ENCODE measurements around the gene AOPEP.
"Not testable (repeated sequence)": the region's sequence is repeated elsewhere in the genome, so short reads cannot be mapped to it uniquely, and the experiment has no call there.

The AOPEP gene

GRCh38 chr9:94921656-94922055 is 195.2 kb downstream of the AOPEP start:
- DNase-seq: no peak

GRCh38 chr9:94922098-94922607 is 195.7 kb downstream of the AOPEP start:
- no peak for DNase-seq

- DNase-seq: no peak
These were observed 196.2 kb downstream of the AOPEP start for GRCh38 chr9:94922691-94923107.

- DNase-seq: no peak
These were observed 197.0 kb downstream of the AOPEP start for GRCh38 chr9:94923326-94924089.

- no peak for DNase-seq
These were observed 199.4 kb downstream of the AOPEP start for GRCh38 chr9:94925751-94926430.

GRCh38 chr9:94926431-94926800 is 199.9 kb downstream of the AOPEP start:
- DNase-seq: no peak

- no peak for DNase-seq
These were observed 200.7 kb downstream of the AOPEP start for GRCh38 chr9:94927048-94927761.

GRCh38 chr9:94927762-94928670 is 201.5 kb downstream of the AOPEP start:
- no peak for DNase-seq

GRCh38 chr9:94928691-94929368 is 202.3 kb downstream of the AOPEP start:
- DNase-seq: no peak

DNA sequence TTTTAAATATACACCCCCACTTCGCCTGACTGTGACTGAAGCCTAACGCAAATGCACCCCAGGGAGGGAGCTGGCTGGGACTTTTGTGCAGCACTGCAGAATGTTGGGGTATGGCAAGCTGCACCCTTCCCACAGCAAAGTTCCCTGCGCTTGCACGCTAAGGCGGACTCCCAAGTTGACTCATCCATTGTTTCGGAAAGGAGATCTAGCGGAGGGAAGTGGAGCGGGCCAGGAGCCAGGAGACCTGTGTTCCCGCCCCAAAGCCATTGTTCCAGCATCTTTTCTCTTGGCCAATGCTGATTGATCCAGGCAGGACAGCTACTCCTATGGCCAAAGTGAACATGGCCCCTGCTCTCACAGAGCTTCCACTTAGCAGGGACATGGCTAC is 202.9 kb downstream of the AOPEP start:
- DNase-seq: no peak

DNA sequence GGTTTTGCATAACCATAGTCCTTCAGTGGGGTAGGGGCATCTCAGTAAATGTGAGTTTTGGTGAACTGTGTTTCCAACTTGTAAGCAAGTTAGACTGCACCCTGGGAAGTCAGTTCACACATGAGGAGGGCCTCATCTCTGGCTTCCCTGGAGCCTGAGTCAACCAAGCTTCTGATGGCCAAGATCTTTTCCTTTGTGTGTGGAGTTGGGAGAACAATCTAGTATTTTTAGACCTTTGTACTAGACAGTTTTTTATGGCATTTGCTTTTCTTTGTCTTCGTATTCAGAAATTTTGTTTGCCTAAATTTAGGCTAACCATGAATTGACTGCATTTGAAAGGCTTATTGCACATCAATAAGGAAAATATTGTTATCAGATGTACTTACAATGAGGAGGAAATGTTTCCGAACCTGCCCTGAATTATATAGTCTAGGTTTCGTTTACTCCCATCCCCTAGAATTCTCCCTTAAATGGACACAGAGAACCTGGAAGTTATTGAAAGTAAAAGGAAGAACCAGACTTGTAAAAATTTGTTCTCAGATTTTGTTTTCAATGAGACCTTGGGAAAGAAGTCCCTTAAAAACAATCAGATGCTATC is 204.6 kb downstream of the AOPEP start:
- DNase-seq: no peak

DNA sequence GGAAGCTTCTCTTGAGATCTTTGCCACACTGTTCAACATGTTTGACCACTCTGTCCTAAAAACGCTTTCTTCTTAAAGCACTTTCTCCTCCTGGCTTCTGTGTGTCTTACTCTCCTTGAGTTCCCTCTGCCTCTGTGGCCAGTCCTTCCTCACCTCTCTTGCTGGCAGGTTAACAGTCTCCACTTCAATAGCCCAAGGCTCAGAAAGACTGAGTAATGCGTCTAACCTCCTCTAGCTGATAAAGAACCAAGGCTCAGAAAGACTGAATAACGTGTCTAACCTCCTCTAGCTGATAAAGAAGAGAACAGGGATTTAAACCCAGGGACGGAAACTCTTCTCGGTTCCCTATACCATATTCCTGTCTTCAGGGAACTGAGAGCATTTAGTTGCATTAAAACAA is 205.2 kb downstream of the AOPEP start:
- no peak for DNase-seq

GRCh38 chr9:94932652-94933510 is 206.4 kb downstream of the AOPEP start:
- no peak for DNase-seq

DNA sequence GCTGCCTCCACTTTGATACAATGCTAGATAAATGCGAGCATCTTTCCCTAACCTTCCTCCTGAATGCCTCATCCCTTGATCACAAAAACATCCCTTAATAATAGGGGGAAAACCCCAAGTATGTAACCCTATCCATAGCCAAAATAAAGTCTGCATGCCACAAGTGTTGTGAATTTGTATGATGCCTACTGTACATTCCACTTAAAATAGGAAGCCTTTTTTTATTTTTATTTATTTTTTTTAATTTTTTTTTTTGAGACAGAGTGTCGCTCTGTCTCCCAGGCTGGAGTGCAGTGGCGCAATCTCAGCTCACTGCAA is 207.0 kb downstream of the AOPEP start:
- DNase-seq: no peak

- no peak for DNase-seq
These were observed 208.4 kb downstream of the AOPEP start for GRCh38 chr9:94934816-94935328.

GRCh38 chr9:94935396-94935795 is 208.9 kb downstream of the AOPEP start:
- no peak for DNase-seq

- no peak for DNase-seq
These were observed 209.9 kb downstream of the AOPEP start for GRCh38 chr9:94936419-94936818.

DNA sequence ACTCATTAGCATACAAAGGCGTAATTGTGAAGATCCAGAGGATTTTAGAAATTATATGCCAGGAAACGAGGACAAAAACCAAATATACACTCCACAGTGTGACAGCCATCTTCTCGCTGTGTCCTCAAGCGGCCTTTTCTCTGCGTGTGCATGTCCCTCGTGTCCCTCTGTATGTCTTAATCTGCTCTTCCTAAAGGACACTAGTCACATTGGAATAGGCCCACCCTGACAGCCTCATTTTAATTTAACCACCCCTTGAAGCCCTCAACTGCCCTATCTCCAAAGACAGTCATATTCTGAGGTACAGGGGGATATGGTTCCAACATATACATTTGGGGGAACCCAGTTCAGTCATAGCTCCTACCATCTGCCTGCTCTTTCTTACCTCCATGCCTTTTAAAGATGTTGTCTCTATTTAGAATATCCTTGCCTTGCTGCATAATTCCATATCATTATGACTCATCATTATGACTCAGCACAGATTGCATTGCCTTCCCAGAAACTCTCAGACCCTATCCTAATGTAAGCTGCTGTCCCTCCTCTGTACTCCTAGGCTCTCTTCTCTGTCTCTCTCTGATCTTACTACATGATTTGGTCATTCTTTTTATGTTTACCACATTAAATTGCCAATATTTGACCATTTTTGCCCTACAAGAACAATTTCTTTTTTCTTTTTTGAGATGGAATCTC is 210.9 kb downstream of the AOPEP start:
- no peak for DNase-seq

GRCh38 chr9:94938384-94938783 is 211.9 kb downstream of the AOPEP start:
- DNase-seq: no peak

GRCh38 chr9:94940296-94940695 is 213.8 kb downstream of the AOPEP start:
- not testable (repeated sequence) for DNase-seq
